NCI-H1436 (cell line): Measurements from ENCODE around the gene OGFOD1.
A peak's percentile ranks its signal among the peaks of the same experiment; 100 is the strongest.

Experiments used
- DNase-seq: peaks from one replicate; lab custom pipeline; 2025; lab: John Stamatoyannopoulos, UW

Gene OGFOD1

DNA sequence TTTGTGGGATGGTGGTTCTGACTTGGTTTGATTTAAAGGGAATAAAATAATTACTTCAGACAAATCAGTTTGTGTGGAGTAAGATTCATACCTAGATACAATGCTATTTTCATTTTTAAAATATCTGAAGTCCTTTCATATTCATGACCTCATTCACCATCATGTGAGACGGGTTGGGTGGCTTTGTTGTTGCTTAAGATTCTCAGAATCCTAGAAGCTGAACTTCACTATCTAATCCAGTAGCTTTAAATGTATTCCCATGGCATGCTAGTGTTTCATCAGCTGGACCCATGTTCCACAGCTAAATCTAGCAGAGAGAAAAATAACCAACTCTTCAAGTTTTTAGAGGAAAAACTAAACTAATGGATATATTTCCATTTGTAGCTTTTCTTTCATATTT, 23.3 kb upstream of the OGFOD1 start:
- no peak for DNase-seq

DNA sequence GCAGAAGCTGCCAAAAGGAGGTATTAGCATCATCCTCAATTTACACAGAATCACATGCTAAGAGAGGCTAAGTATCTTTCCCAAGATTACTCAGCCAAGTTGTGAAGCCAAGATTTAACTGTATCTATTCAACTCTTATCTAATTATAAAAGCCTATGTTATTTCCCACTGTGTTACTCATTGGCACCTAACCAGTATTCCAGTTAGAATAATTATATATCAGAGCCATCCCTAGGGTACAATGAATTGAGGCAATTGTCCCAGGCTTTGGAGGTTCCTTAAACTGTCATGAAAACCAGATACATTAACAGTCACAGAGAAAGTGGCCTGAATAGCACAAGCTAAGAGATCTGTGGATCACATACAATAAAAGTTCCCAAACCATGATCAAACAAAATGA, 15.1 kb upstream of the OGFOD1 start:
- DNase-seq: no peak

DNA sequence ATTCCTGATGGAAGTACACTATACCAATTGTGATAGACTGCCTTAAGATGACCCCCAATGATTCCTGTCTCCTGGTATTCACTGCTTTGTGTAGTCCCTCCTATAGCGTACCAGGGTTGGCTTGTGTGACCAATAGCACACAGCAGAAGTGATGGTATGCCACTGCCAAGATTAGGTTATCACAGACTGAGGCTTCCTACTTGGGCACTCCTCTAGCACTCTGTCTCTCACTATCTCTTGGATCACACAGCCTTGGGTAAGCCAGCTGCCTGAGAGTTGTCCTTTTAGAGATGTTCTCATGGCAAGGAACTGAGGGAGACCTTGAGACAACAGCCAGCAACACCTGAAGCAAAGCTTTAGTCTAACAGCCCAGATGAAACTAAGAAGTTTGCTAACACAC, 13.3 kb upstream of the OGFOD1 start:
- DNase-seq: no peak

GRCh38 chr16:56447286-56447685, 4.1 kb upstream of the OGFOD1 start:
- DNase-seq: no peak

GRCh38 chr16:56448005-56448404, 3.3 kb upstream of the OGFOD1 start:
- DNase-seq: no peak

GRCh38 chr16:56450275-56450985, 924 bp upstream of the OGFOD1 start:
- DNase-seq: no peak

DNA sequence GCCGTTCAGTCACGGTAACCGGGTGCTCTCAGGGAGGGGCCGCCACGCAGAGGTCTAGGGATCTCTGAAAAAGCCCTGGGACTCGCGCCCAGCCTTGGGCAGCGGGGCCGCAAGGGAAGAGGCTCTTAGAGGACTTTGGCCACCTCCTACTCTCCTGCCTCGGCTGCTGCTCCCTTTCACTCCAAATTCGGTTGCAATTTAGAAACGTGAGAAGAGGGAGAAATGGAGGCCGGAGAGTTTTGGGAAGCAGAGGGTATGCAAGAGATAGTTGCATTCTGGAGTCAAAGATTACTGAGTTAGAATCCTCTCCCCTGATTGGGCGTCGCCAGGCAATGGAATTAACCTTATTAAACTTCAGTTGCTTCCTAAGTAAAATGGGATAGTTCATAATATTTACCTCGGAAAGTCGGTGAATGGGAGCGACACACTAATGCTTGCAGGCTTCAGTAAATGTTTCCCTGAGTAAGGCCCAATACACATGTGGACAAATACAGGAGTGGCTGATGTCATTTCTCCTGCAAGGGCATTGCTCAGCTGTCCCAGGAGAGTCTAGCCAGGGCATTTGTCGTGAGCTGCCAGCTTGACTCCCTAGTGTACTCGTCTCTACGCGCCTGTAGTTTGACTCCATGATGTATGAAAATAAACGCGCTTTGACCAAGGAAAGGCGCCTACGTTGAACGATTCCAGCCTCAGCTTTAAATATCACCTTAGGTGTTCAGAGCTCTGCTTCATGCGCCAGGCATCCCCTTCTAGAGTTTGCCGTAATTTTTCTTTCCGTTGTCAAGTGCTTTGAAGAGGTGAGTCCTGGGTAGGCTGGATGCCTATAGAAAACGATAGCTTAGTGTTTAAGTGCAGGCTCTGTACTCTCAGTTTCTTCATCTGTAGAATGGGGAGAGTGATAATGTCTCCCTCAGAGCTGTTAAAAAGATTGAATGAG, 667 bp downstream of the OGFOD1 start:
- DNase-seq: peak; percentile 40

DNA sequence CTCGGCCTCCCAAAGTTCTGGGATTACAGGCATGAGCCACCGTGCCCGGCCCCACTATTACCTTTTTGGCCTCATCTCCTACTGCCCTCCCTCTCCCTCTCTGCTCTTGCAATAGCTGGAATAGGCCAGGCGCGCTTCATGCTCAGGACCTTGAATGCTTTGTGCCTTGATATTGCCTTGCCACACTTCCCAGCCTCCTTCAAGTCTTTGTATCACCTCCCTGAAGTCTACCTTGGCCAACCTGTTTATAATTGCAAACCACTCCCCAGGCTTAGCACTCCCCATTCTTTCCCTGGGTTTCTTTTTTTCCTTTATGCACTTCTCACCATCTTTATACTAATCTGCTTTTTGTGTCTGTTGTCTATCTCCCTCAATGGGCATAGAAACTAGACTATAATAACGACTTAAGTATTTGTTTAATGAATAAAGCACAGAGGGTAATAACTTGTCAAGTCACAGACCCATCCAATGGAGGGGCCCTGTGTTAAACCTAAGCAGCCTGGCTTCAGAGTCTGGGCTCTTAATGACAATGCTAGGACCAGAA, 6.6 kb downstream of the OGFOD1 start:
- DNase-seq: no peak

GRCh38 chr16:56460101-56460500, 8.7 kb downstream of the OGFOD1 start:
- DNase-seq: no peak

- no peak for DNase-seq
Observed at GRCh38 chr16:56462064-56462796, 10.9 kb downstream of the OGFOD1 start.

DNA sequence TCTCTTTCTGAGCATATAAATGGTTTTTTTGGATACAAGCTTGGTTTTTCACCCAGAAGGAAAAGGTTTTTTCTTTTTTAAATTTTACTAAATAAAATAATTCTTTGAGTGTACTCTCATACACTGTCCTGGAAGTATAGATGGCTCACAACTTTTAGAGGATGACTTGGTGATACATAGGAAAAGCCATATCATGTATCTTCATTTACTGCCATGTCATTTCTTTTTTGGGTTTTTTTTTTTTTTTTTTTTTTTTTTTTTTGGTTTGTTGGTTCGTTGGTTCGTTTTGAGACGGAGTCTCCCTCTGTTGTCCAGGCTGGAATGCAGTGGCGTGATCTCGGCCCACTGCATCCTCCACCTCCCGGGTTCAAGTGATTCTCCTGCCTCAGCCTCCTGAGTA, 11.8 kb downstream of the OGFOD1 start:
- DNase-seq: no peak

GRCh38 chr16:56466344-56466743, 15.0 kb downstream of the OGFOD1 start:
- no peak for DNase-seq

DNA sequence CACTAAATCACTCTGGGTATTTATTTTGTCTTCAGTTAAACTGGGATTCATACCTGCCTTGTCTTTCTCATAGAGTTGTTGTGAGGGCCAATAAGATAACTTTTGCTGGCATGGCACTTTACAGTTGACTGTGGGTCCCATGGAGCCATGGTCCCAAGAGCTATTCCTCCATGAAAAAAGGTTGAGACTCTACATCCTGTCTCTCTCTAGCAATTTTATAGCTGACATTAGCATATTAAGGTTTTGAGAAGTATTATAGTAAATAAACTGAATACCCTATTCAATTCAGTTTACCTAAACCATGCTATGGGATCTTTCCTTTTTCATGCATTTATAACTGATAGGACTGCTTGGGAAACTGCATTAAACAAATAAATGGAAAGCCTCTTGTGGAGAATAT, 17.4 kb downstream of the OGFOD1 start:
- no peak for DNase-seq

- DNase-seq: no peak
Observed at GRCh38 chr16:56469748-56470147, 18.4 kb downstream of the OGFOD1 start.

DNA sequence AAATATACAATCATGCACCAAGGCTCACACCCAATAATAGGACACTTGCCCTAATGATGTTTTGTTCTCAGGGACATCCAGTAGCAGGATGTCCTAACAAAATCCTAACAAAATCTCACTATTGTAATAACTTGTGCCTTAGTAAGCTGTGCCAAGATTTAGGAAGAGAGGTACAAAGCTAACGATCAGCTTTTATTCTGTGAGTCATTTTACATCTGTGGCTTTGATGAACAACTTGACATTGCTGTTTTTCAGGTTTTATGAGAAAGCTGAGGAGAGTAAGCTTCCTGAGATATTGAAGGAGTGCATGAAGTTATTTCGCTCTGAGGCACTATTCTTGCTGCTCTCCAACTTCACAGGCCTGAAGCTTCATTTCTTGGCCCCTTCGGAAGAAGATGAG, 18.9 kb downstream of the OGFOD1 start:
- no peak for DNase-seq

GRCh38 chr16:56470666-56471065, 19.3 kb downstream of the OGFOD1 start:
- no peak for DNase-seq

DNA sequence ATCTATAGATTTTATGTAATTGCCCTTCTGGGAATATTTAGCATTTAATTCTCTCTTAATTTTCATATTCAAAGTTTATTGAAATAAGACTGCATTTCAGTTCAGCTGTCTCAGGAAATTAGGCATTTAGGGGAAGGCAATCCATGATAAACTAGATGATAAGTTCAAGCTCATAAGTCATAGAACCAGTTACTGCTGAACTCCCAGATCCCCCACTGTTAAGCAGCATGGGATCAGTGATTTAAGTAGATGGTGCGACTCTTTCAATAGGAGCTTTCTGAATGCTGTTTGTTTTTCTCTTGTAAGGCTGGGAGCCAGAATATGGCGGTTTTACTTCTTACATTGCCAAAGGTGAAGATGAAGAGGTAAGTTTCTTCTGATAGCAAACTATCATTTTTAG, 23.8 kb downstream of the OGFOD1 start:
- DNase-seq: no peak

DNA sequence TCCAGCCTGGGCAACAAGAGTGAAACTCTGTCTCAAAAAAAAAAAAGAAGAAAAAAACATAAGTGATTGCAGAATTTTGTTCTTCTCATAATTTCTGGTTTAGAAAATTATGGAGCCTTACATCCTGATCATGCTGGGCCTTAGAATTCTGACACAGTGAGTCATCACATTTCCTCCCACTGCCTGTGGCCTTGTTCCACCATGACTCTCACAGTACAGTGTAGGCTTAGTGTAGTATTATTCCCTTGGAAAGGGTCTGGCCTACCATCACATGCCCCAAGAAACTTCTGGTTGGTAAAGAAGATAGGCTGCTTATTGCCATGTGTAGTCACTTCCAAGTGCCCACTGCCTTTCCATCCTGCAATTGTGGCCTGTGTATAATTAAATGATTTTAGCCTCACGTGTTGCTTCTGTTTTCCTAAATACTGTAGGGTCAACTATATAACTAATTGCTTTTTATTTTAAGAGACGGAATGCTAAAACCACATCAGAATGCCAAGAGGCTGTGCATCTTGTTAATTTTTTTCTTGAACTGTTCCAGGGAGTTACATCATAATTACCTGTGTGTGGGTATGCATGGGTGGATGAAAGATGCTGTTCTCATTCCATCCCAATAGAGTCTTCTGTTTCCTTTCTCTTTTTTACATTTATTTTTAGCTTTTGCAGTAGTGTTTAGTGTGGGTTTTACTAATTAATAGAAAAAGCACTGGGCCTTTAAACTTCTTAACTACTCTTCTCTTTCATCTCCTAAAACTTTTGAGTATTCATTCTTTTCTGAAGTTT, 25.9 kb downstream of the OGFOD1 start:
- DNase-seq: no peak

- DNase-seq: no peak
Observed at GRCh38 chr16:56478281-56479049, 27.1 kb downstream of the OGFOD1 start.

GRCh38 chr16:56479469-56479868, 28.1 kb downstream of the OGFOD1 start:
- DNase-seq: no peak
